Stimulated activated CD4-positive, alpha-beta T cell treated with anti-CD3 and anti-CD28 coated beads, Interleukin-12 subunit alpha, Interleukin-12 subunit beta, amount 100 ng/mL, for 24 hours (primary cell): ENCODE measurements around the gene SRRD.
A peak's percentile ranks its signal among the peaks of the same experiment; 100 is the strongest.

ENCODE experiments used
- DNase-seq, 2 experiments: peaks; one replicate each; pipeline ENCODE4 v3.0.0-alpha.2; 2020; ENCODE audit warnings: low read depth in 2 of 2

SRRD gene

DNA sequence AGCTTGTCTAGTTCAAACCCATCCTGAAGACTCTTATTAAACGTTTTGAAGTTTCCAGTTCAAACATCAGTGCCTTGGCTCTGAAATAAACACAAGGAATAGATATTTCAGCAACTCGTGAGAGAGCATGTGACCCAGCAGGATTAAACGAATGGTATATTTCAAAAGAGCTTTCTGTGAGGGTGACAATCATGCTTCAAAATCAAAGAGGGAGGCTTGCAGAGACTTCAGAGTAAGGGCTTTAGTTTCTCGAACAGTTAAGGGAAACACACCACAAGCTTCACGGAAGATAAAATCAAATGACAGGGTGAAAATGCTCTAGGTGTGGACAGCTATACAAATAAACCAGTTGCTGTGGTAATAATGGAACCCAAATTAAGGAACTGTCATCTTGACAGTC, 1.5 kb upstream of the SRRD start:
- DNase-seq: no peak

- DNase-seq: no peak
Measured at GRCh38 chr22:26483043-26483438, 636 bp upstream of the SRRD start.

DNA sequence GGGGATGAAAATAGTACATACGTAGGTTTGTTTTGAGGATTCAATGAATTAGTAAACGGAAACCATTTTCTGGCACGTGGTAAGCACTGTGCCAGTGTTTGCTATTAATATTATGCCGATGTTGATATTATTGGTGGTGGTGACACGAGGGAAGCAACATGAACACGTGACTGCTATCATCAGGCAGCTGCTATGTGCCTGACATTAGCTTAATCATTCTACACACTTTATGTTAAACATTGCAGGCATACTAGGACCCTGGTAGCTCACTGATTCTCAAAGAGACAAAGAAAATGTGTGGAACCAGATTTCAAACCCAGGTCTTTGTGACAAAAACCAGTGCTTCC, 656 bp downstream of the SRRD start:
- no peak for DNase-seq

- DNase-seq: no peak
Measured at GRCh38 chr22:26485013-26485412, 1.3 kb downstream of the SRRD start.

DNA sequence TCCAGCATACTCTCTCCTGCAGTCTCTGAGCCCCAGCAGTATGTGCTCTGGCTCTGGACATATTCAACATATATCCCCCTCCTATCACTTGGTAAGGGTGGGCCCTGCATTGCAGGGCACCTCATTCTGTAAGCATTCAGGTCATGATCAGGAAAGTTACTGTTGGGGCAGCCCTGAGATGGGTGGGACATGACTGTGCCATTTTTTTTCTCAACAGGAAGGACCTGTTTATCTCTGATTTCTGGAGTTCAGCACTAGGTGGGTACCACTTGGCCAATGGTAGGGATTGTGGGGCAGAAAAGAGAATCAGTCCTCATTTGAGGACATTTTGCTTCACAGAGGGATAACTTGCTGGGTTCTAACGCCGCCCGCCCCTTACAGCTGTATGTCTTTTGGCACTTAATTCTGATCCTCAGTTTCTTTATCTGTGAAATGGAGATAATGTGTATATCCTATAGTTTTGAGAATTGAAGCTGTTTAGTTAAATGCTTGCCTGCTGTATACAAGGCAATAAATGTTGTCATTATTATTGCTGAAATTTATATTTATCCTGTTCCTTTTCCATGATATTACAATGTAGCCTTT, 2.2 kb downstream of the SRRD start:
- DNase-seq: no peak

DNA sequence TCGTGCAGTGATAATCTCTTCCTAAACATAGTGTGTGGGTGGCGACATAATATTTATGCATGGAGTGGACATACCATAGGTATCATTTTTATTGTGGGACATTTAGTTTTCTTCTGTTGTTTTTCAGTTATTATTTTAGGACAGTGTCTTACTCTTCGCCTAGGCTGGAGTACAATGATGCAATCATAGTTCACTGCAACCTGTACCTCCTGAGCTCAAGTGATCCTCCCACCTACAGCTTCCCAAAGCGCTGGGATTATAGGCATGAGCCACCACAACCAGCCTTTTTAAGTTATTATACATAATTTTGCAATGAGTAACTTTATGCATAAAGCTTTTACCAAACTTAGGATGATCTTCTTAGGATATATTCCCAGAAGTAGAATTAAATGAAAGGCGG, 2.7 kb downstream of the SRRD start:
- DNase-seq: no peak

DNA sequence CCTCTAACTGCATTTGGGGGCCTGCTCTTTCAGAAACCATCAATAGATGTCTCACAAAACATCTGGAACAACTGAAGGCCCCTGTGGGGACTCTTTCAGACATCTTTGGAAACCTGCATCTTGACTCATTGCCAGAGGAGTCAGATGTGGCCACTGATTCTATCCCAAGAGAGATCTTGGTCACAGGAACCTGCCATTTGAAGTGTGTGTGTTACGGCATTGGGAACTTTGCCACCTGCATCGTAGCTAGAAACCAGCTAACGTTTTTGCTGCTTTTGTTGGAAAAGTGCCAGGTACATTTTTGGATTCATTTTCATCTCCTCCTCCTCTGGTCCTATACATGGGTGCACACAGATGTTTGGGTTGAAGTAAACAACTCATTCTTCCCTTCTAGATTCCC, 4.3 kb downstream of the SRRD start:
- DNase-seq: no peak

- DNase-seq: no peak
Measured at GRCh38 chr22:26489447-26490036, 5.9 kb downstream of the SRRD start.

- DNase-seq: no peak
Measured at GRCh38 chr22:26492220-26492619, 8.5 kb downstream of the SRRD start.

GRCh38 chr22:26494506-26494905, 10.8 kb downstream of the SRRD start:
- DNase-seq: no peak

DNA sequence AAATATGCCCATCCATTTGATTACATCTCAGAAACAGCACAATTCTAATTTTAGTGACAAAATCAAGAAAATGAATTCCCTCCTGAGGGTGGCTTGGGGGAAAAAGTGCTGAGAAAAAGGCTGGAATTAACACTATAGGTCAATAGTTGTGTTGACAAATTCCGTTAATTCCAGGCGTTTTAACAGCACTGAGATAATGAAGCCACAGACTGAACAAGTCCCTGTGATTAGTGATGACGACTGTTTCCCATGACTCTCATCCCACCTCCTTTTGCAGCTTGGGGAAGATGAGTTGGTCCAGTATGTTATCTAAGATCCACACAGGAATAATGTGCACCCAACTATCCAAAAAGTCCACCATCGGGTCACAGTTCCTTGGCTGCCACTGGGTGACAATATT, 12.8 kb downstream of the SRRD start:
- DNase-seq: no peak

DNA sequence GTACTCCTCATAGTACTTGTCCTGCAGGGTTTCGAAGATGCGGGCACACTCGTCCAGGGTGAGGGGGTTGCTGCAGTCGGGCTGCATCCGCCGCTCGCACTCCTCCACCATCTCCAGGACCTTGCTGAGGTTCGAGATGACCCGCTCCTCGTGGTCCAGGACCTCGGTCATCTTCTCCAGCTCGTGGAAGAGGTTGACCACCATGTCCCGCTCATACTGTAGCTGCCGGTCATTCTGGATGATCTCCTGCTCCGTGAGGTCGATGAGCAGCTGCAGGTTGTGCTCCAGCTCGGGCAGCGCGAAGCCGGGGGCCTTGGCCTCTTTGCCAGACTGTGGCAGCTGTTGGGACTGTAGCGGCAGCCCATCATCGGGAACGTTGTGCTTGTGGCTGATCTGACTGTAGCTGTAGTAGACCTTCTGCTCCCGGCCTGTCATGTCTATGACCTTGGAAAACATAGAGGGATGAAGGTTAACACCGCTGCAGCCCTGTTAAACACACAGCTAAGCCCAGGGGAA, 15.6 kb downstream of the SRRD start:
- no peak for DNase-seq

GRCh38 chr22:26501996-26502395, 18.3 kb downstream of the SRRD start:
- no peak for DNase-seq

GRCh38 chr22:26502688-26503561, 19.2 kb downstream of the SRRD start:
- no peak for DNase-seq

DNA sequence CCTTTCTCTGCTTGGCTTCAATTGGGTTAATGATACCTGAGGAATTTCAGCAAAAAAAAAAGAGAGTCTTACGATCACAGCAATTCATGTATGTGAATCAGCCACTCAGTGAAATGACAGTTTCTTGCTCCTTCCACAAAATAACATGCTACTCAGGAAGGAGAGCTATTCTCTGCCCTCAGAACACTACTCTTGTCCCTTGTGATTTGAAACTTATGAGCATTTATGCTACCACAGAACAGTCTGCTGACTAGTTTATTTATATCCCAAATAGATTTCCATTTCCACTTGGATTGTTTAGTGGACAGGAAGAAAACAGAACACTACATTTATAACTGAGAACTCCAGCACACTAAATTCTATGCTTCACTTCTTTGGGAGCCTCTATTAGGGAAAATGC, 20.1 kb downstream of the SRRD start:
- DNase-seq: no peak

- DNase-seq: no peak
Measured at GRCh38 chr22:26508148-26508547, 24.5 kb downstream of the SRRD start.

DNA sequence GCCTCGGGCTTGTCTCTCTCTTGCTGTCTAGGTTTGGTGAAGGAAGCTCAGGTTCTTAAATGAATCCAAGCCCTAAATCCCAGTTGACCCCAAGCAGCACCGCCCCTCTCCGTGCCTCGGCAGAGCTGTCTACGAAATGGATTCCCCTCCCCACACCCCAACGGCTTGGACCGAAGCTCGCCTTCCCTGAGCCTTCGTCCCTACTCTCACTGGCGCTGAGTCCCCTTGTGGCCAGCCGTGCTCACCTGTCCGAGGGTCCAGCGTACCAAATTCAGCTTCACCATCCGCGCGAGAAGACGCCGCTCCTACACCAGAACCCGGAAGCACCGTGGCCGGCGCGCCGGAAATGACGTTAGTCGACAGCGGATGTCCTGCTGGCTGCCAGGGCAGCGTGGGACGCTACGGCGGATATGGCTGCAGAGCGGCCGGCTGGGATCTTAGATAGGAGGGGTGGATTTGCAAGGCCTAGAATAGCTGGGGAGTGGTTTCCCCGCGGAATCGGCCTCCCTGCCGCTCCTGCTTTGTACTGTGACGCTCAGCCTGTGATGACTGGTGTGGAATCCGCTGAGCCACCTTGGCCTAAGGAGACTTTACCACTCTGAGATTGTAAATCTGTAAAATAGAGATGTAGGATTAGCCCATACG, 28.6 kb downstream of the SRRD start, which contains the start of gene TFIP11:
TSS of gene TFIP11 (minus strand) at position 325 of the 645 bp plus-strand sequence. CDS start 2,201 bp downstream, outside the sequence.
- peak; percentile 84 to 94 for DNase-seq

GRCh38 chr22:26513838-26514237, 30.2 kb downstream of the SRRD start:
- DNase-seq: no peak

DNA sequence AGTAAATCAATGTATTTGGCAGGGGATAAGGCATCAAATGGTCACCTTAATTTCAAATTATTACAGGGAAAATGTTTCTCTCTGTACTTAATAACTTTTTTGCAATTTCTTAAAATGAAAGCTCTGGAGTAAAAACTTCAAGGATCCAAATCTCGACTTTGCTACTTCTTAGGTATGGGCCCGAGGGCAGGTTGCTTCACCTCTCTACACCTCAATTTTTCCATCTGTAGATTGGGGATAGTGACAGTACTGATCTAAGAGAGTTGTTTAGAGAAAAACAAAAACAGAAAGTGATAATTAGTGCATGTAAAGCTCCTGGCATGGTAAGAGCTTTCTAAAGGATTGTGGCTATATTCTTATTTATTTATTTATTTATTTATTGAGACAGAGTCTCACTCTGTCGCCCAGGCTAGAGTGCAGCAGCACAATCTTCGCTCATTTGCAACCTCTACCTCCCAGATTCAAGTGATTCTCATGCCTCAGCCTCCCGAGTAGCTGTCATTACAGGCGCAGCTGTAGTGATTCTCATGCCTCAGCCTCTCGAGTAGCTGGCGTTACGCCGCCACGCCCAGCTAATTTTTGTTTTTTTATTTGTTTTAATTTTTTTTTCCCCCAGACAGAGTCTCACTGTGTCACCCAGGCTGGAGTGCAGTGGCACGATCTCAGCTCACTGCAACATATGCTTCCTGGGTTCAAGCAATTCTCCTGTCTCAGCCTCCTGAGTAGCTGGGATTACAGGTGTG, 30.9 kb downstream of the SRRD start:
- DNase-seq: no peak

- no peak for DNase-seq
Measured at GRCh38 chr22:26515931-26516330, 32.3 kb downstream of the SRRD start.

- DNase-seq: no peak
Measured at GRCh38 chr22:26516503-26516902, 32.8 kb downstream of the SRRD start.

- DNase-seq: no peak
Measured at GRCh38 chr22:26517429-26517828, 33.8 kb downstream of the SRRD start.
